A549 (cell line): ENCODE results near the gene AFF3. TPM values are rescaled to one million over a fixed set of nuclear protein-coding genes. Genes with fewer than 3 reads are reported as not detected.

Source experiments
- ATAC-seq, 2 experiments: fragments of 200-7000 bp in 1 of 2; fragments of >200 bp in 1 of 2; cut with Nextera tagmentation in 1 of 2; cut with Tn5 transposase in 1 of 2; 3 replicates each; pipeline versions ENCODE4 v1.8.0 to v1.9.1; 2018 to 2020; ENCODE audit warnings: mild to moderate bottlenecking in 1 of 2, moderate library complexity in 1 of 2
- CTCF ChIA-PET: fragments of 300-600 bp; sonication (Branson Sonifier 250); formaldehyde crosslinking; extraction: SDS; loops from one replicate; lab custom pipeline; 2021; ENCODE audit warnings: antibody characterized with exemption, inconsistent platforms; lab: Yijun Ruan, JAX
- POLR2A ChIA-PET: fragments of 350-600 bp; formaldehyde crosslinking; extraction: SDS; loops from one replicate; lab custom pipeline; 2021; ENCODE audit warnings: antibody characterized with exemption, inconsistent platforms; lab: Yijun Ruan, JAX
- DNase-seq, 2 experiments: peaks; one replicate each; pipeline versions ENCODE4 v3.0.0 to v3.0.0-alpha.2; 2011 to 2016; ENCODE audit warnings: low read depth in 1 of 2, low spot score in 1 of 2
- FAIRE-seq: peaks from 2 replicates; lab custom pipeline; 2011; peaks lifted over from hg19 to GRCh38; lab: Jason Lieb, UNC
- H3K27ac ChIP-seq, 2 experiments: fragments of >200 bp; sonication (Bioruptor Twin); formaldehyde crosslinking; 3 replicates each; pipeline ENCODE4 v1.5.1; 2016 to 2017
- H3K4me1 ChIP-seq: fragments of >200 bp; sonication (Bioruptor Twin); formaldehyde crosslinking; 3 replicates; pipeline ENCODE4 v1.6.1; 2016
- H3K4me2 ChIP-seq: fragments of >200 bp; sonication (Bioruptor Twin); formaldehyde crosslinking; 3 replicates; pipeline ENCODE4 v1.6.1; 2016
- H3K4me3 ChIP-seq: fragments of >200 bp; sonication (Bioruptor Twin); formaldehyde crosslinking; 3 replicates; pipeline ENCODE4 v1.5.1; 2016
- H3K9me3 ChIP-seq: fragments of >200 bp; sonication (Bioruptor Twin); formaldehyde crosslinking; 3 replicates; pipeline ENCODE4 v1.6.1; 2016
- BCL3 ChIP-seq: fragments of >200 bp; sonication (Bioruptor Twin); formaldehyde crosslinking; IDR thresholded peaks from 3 replicates; pipeline ENCODE4 v1.6.1; 2016
- CBX8 ChIP-seq: fragments of 200-600 bp; sonication (generic); IDR thresholded peaks from 2 replicates; pipeline ENCODE4 v1.6.1; 2016
- CEBPB ChIP-seq, 2 experiments: fragments of >200 bp in 1 of 2; sonication (Bioruptor Twin) in 1 of 2; formaldehyde crosslinking in 1 of 2; IDR thresholded peaks; 2 replicates each; pipeline ENCODE4 v1.6.1; 2012 to 2016
- EHMT2 ChIP-seq: fragments of 200-600 bp; sonication (generic); IDR thresholded peaks from 2 replicates; pipeline ENCODE4 v1.6.1; 2016; ENCODE audit warnings: antibody characterized with exemption, low read depth, mild to moderate bottlenecking, moderate library complexity
- ELK1 ChIP-seq: fragments of 150-350 bp; IDR thresholded peaks from 2 replicates; pipeline ENCODE4 v1.6.1; 2014; ENCODE audit warnings: low read depth, mild to moderate bottlenecking, low read length
- EP300 ChIP-seq, 2 experiments: fragments of >200 bp; sonication (Bioruptor Twin); formaldehyde crosslinking; IDR thresholded peaks; 2 replicates in 1 of 2; 3 replicates in 1 of 2; pipeline ENCODE4 v1.6.1; 2016 to 2017
- ESRRA ChIP-seq: fragments of 150-350 bp; IDR thresholded peaks from 2 replicates; pipeline ENCODE4 v1.6.1; 2014; ENCODE audit warnings: mild to moderate bottlenecking, low read length, borderline replicate concordance
- FOSB ChIP-seq: fragments of 250-450 bp; sonication (Bioruptor Pico); IDR thresholded peaks from 2 replicates; pipeline ENCODE4 v1.5.0; 2020; ENCODE audit warnings: mild to moderate bottlenecking, moderate library complexity
- FOSL2 ChIP-seq, 2 experiments: fragments of 450-650 bp in 1 of 2; fragments of >200 bp in 1 of 2; sonication (Bioruptor Twin) in 1 of 2; formaldehyde crosslinking; IDR thresholded peaks; 2 replicates each; pipeline versions ENCODE4 v1.5.0 to v1.6.1; 2016 to 2020; ENCODE audit warnings: mild to moderate bottlenecking in 1 of 2, moderate library complexity in 1 of 2
- HOXB13 ChIP-seq: fragments of 250-450 bp; sonication (Bioruptor Pico); IDR thresholded peaks from 2 replicates; pipeline ENCODE4 v1.5.0; 2020; ENCODE audit warnings: low read depth, mild to moderate bottlenecking, moderate library complexity
- JUNB ChIP-seq: fragments of >200 bp; sonication (Bioruptor Twin); formaldehyde crosslinking; IDR thresholded peaks from 2 replicates; pipeline ENCODE4 v1.6.1; 2016
- KDM1A ChIP-seq: fragments of 200-600 bp; sonication (generic); IDR thresholded peaks from 2 replicates; pipeline ENCODE4 v1.6.1; 2016; ENCODE audit warnings: low read depth, mild to moderate bottlenecking
- MAFK ChIP-seq: fragments of 450-650 bp; IDR thresholded peaks from 2 replicates; pipeline ENCODE4 v1.6.1; 2014; ENCODE audit not compliant: partially characterized antibody
- MAZ ChIP-seq: fragments of 150-350 bp; IDR thresholded peaks from 2 replicates; pipeline ENCODE4 v1.6.1; 2014; ENCODE audit warnings: antibody characterized with exemption, low read depth, low read length, borderline replicate concordance
- MYC ChIP-seq: IDR thresholded peaks from 2 replicates; pipeline ENCODE4 v1.6.1; 2012; ENCODE audit warnings: mild to moderate bottlenecking, inconsistent platforms, low read length, improper control_type of control experiment, borderline replicate concordance
- NFE2L2 ChIP-seq: fragments of 150-350 bp; conservative IDR thresholded peaks from 2 replicates; pipeline ENCODE4 v1.6.1; 2014; ENCODE audit warnings: low read length
- NPAS2 ChIP-seq: fragments of 250-450 bp; sonication (Bioruptor Pico); IDR thresholded peaks from 2 replicates; pipeline ENCODE4 v1.8.0; 2022; ENCODE audit warnings: mild to moderate bottlenecking, moderate library complexity, borderline replicate concordance
- PHF8 ChIP-seq: fragments of 200-600 bp; sonication (generic); IDR thresholded peaks from 2 replicates; pipeline ENCODE4 v1.6.1; 2016; ENCODE audit warnings: low read depth, mild to moderate bottlenecking, antibody characterized with exemption, moderate library complexity, borderline replicate concordance
- POLR2AphosphoS2 ChIP-seq: conservative IDR thresholded peaks from 2 replicates; pipeline ENCODE4 v1.6.1; 2012; ENCODE audit warnings: low read length, improper control_type of control experiment, inconsistent platforms
- RCOR1 ChIP-seq: fragments of 150-350 bp; IDR thresholded peaks from 2 replicates; pipeline ENCODE4 v1.6.1; 2014; ENCODE audit warnings: antibody characterized with exemption, low read length, low read depth
- RFX5 ChIP-seq: fragments of 450-650 bp; IDR thresholded peaks from 2 replicates; pipeline ENCODE4 v1.7.1; 2014; ENCODE audit warnings: antibody characterized with exemption, mild to moderate bottlenecking, moderate library complexity
- SREBF2 ChIP-seq: fragments of 450-650 bp; IDR thresholded peaks from 2 replicates; pipeline ENCODE4 v1.6.1; 2014; ENCODE audit warnings: mild to moderate bottlenecking, moderate library complexity
- TP53 ChIP-seq: fragments of 250-450 bp; sonication (Bioruptor Pico); IDR thresholded peaks from 2 replicates; pipeline ENCODE4 v1.5.0; 2021; ENCODE audit warnings: mild to moderate bottlenecking, moderate library complexity
- ZFP36 ChIP-seq: fragments of 450-650 bp; IDR thresholded peaks from 2 replicates; pipeline ENCODE4 v1.6.1; 2014; ENCODE audit warnings: borderline replicate concordance; ENCODE audit not compliant: partially characterized antibody
- ZNF302 ChIP-seq: fragments of 250-450 bp; sonication (Bioruptor Pico); IDR thresholded peaks from 2 replicates; pipeline ENCODE4 v1.9.0; 2021; ENCODE audit warnings: inconsistent platforms, mild to moderate bottlenecking, moderate library complexity
- WGBS: methylation state at CpG from one replicate; pipeline ENCODE4 v1.1.6; 2017; ENCODE audit errors: missing lambda C conversion rate; 5-methylcytosine and 5-hydroxymethylcytosine counted together
- polyA plus RNA-seq, 4 experiments: library from polyadenylated mRNA; depleted of rRNA in 3 of 4; stranded (reverse); fragments of >200 nt; fragmentation: RNase III in 1 of 4; extraction: RNeasy Plus Mini Kit Qiagen cat#74134 plus additional on column Dnase treatment in 1 of 4; gene quantifications; 2 replicates in 3 of 4; 3 replicates in 1 of 4; pipeline ENCODE4 v1.2.3, GENCODE V29; 2011 to 2017
- TF ChIP-seq, protein P1 (sequence below): fragments of 250-450 bp; sonication (Bioruptor Pico); IDR thresholded peaks from 2 replicates; pipeline ENCODE4 v1.5.0; 2020; ENCODE audit warnings: low read depth, mild to moderate bottlenecking, moderate library complexity
- TF ChIP-seq, protein P2 (sequence below): fragments of >200 bp; sonication (Bioruptor Twin); formaldehyde crosslinking; IDR thresholded peaks from 2 replicates; pipeline ENCODE4 v1.6.1; 2016
- TF ChIP-seq, protein P3 (sequence below): fragments of 200-600 bp; sonication (generic); IDR thresholded peaks from 2 replicates; pipeline ENCODE4 v1.6.1; 2016; ENCODE audit warnings: antibody characterized with exemption, mild to moderate bottlenecking, moderate library complexity

The AFF3 gene
- polyA plus RNA-seq, 2 of the 4 experiments (the other 2 are of a cell fraction) = not detected

DNA sequence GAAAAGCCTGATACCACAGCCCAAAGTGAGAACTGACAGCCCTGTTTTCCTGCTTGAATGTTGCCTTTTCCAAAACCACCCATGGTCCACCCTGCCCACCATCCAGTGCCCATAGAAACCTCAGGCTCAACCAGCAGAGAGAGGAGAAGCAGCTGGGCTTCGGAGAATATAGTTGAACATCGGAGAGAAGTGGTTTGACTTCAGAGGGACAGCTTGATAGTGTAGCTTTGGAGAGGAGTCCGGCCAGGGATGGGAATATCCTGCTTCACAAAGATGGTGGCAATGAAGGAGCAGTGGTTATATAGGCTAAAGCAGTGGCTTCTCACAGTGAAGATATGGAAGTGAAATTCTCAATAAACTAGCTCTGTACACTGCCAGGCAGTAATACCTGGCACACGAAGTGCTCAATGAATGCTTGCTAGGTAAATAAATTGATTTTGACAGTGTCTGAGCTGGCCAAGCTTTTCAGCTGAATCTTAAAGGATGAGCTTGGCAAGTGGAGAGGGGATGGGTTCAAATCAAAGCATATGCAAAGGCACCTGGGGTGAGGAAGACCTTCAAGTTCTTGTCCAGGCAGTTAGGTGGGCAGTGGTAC, 21.2 kb downstream of the AFF3 start:
- Histone ChIP-seq H3K4me3 (no peak overlapping the region), H3K9me3 (peaks cover 8% of the 10 kb centered on the region; the same call in 1 of the 3 replicates), H3K27ac (no peak overlapping the region), H3K4me2 (no peak overlapping the region), H3K4me1 (no peaks in the 10 kb centered on the region)
- ChIA-PET CTCF (no interaction called here), POLR2A (no interaction called here)
- TF ChIP-seq SREBF2 (no peak), ZFP36 (no peak), FOSL2 (IDR thresholded peaks at IDR 0.05) (no peak), FOSL2 (CRISPR knock-in tag; IDR thresholded peaks at IDR 0.05) (no peak), MYC (no peak), EHMT2 (no peak)
- ATAC-seq (no peak), FAIRE-seq (no peak), DNase-seq (no peak)
- 3% methylated on average over 4 of the region's 4 CpGs for WGBS

- no peak for DNase-seq
- H3K4me1 ChIP-seq = no peaks in the 10 kb centered on the region
- WGBS = 4% methylated on average over 1 of the region's 1 CpG
- ChIA-PET POLR2A (no interaction called here), CTCF (interaction anchor here (1.3 kb wide), 1 partner anchor 12 kb away, joined by 3 read pairs; no protein-coding TSS in a partner anchor)
- no peak overlapping the region for H3K4me2 ChIP-seq
- no peak overlapping the region for H3K4me3 ChIP-seq
- ATAC-seq = no peak
- FAIRE-seq = no peak
- H3K9me3 ChIP-seq = peaks cover 10% of the 10 kb centered on the region; the same call in 1 of the 3 replicates
- H3K27ac ChIP-seq = no peak overlapping the region
- TF ChIP-seq KDM1A (no peak), POLR2AphosphoS2 (no peak), ZNF302 (CRISPR knock-in tag) (no peak), MAFK (no peak), ESRRA (no peak), JUNB (no peak), FOSB (CRISPR knock-in tag) (no peak), NPAS2 (no peak), HOXB13 (CRISPR knock-in tag) (no peak), CBX8 (no peak), TP53 (no peak), RFX5 (no peak), MAZ (no peak), NFE2L2 (no peak), PHF8 (no peak), RCOR1 (no peak)
- TF ChIP-seq, protein P1, sequence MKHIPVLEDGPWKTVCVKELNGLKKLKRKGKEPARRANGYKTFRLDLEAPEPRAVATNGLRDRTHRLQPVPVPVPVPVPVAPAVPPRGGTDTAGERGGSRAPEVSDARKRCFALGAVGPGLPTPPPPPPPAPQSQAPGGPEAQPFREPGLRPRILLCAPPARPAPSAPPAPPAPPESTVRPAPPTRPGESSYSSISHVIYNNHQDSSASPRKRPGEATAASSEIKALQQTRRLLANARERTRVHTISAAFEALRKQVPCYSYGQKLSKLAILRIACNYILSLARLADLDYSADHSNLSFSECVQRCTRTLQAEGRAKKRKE = no peak
- TF ChIP-seq, protein P2, sequence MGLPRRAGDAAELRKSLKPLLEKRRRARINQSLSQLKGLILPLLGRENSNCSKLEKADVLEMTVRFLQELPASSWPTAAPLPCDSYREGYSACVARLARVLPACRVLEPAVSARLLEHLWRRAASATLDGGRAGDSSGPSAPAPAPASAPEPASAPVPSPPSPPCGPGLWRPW = no peak
These were observed 23.2 kb downstream of the AFF3 start for GRCh38 chr2:100119235-100119634.

- no peak for ATAC-seq
- WGBS = 0% methylated on average over 1 of the region's 2 CpGs
- FAIRE-seq = no peak
- no peak for TF ChIP-seq BCL3
- no peak for TF ChIP-seq TP53
- TF ChIP-seq EHMT2 = no peak
- TF ChIP-seq EP300 (IDR thresholded peaks at IDR 0.05) = no peak
- TF ChIP-seq ELK1 = no peak
- TF ChIP-seq, protein P3, sequence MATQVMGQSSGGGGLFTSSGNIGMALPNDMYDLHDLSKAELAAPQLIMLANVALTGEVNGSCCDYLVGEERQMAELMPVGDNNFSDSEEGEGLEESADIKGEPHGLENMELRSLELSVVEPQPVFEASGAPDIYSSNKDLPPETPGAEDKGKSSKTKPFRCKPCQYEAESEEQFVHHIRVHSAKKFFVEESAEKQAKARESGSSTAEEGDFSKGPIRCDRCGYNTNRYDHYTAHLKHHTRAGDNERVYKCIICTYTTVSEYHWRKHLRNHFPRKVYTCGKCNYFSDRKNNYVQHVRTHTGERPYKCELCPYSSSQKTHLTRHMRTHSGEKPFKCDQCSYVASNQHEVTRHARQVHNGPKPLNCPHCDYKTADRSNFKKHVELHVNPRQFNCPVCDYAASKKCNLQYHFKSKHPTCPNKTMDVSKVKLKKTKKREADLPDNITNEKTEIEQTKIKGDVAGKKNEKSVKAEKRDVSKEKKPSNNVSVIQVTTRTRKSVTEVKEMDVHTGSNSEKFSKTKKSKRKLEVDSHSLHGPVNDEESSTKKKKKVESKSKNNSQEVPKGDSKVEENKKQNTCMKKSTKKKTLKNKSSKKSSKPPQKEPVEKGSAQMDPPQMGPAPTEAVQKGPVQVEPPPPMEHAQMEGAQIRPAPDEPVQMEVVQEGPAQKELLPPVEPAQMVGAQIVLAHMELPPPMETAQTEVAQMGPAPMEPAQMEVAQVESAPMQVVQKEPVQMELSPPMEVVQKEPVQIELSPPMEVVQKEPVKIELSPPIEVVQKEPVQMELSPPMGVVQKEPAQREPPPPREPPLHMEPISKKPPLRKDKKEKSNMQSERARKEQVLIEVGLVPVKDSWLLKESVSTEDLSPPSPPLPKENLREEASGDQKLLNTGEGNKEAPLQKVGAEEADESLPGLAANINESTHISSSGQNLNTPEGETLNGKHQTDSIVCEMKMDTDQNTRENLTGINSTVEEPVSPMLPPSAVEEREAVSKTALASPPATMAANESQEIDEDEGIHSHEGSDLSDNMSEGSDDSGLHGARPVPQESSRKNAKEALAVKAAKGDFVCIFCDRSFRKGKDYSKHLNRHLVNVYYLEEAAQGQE = no peak
- no peak for TF ChIP-seq MAFK
- no peak for TF ChIP-seq CBX8
- no peak for TF ChIP-seq NPAS2
- TF ChIP-seq CEBPB (IDR thresholded peaks at IDR 0.05) = no peak
These were observed 28.4 kb downstream of the AFF3 start for GRCh38 chr2:100113990-100114433.

More at GRCh38 chr2:100113990-100114433, 28.4 kb downstream of the AFF3 start:
- ChIA-PET CTCF (no interaction called here), POLR2A (no interaction called here)
- no peak overlapping the region for H3K4me2 ChIP-seq
- H3K4me3 ChIP-seq = no peak overlapping the region
- peaks cover 10% of the 10 kb centered on the region; the same call in 1 of the 3 replicates for H3K9me3 ChIP-seq
- H3K27ac ChIP-seq = no peak overlapping the region
- H3K4me1 ChIP-seq = no peaks in the 10 kb centered on the region
- DNase-seq = no peak
